ENCODE results near the gene PRXL2C.
"Not testable (repeated sequence)": the region's sequence is repeated elsewhere in the genome, so short reads cannot be mapped to it uniquely, and the experiment has no call there.

The PRXL2C gene

GRCh38 chr9:96655198-96655851, at the start of gene PRXL2C:
PRXL2C (minus strand) TSS chr9:96655317; CDS start chr9:96655281, 36 bp downstream.
- DNase-seq = peak; percentile 77

- DNase-seq = not testable (repeated sequence)
Measured at GRCh38 chr9:96700721-96701375, 45.7 kb upstream of the PRXL2C start.

GRCh38 chr9:96691326-96691725, 36.2 kb upstream of the PRXL2C start:
- peak; percentile 28 for DNase-seq

- no peak for DNase-seq
Measured at GRCh38 chr9:96688745-96689464, 33.8 kb upstream of the PRXL2C start.

- DNase-seq = no peak
Measured at GRCh38 chr9:96688187-96688586, 33.1 kb upstream of the PRXL2C start.

- DNase-seq = peak; percentile 80
Measured at GRCh38 chr9:96686638-96687335, 31.7 kb upstream of the PRXL2C start.

- no peak for DNase-seq
Measured at GRCh38 chr9:96680812-96681499, 25.8 kb upstream of the PRXL2C start.

- peak; percentile 63 for DNase-seq
Measured at GRCh38 chr9:96674906-96675538, 19.9 kb upstream of the PRXL2C start.

- not testable (repeated sequence) for DNase-seq
Measured at GRCh38 chr9:96673786-96674185, 18.7 kb upstream of the PRXL2C start.

- DNase-seq = no peak
Measured at GRCh38 chr9:96668868-96669534, 13.9 kb upstream of the PRXL2C start.

- no peak for DNase-seq
Measured at GRCh38 chr9:96667363-96667728, 12.2 kb upstream of the PRXL2C start.

GRCh38 chr9:96666653-96667362, 11.7 kb upstream of the PRXL2C start:
- peak; percentile 71 for DNase-seq

- no peak for DNase-seq
Measured at GRCh38 chr9:96665789-96666188, 10.7 kb upstream of the PRXL2C start.

- DNase-seq = no peak
Measured at GRCh38 chr9:96663506-96664120, 8.5 kb upstream of the PRXL2C start.

- peak; percentile 55 for DNase-seq
Measured at GRCh38 chr9:96661711-96662110, 6.6 kb upstream of the PRXL2C start.

- DNase-seq = no peak
Measured at GRCh38 chr9:96660692-96661248, 5.7 kb upstream of the PRXL2C start.

- peak; percentile 80 for DNase-seq
Measured at GRCh38 chr9:96654450-96655197, 493 bp downstream of the PRXL2C start.

- DNase-seq = peak; percentile 15
Measured at GRCh38 chr9:96651626-96652025, 3.5 kb downstream of the PRXL2C start.

- DNase-seq = no peak
Measured at GRCh38 chr9:96649620-96650324, 5.3 kb downstream of the PRXL2C start.

All from EL (cell line).